RCC 7860 (cell line): ENCODE data around the gene JMJD1C.
"Not testable (repeated sequence)": the region's sequence is repeated elsewhere in the genome, so short reads cannot be mapped to it uniquely, and the experiment has no call there.

Source experiments
- DNase-seq: peaks from one replicate; pipeline ENCODE4 v3.0.0-alpha.2; 2015; ENCODE audit warnings: low spot score
- FAIRE-seq: peaks from 2 replicates; lab custom pipeline; 2012; peaks lifted over from hg19 to GRCh38; lab: Jason Lieb, UNC

Gene JMJD1C

DNA sequence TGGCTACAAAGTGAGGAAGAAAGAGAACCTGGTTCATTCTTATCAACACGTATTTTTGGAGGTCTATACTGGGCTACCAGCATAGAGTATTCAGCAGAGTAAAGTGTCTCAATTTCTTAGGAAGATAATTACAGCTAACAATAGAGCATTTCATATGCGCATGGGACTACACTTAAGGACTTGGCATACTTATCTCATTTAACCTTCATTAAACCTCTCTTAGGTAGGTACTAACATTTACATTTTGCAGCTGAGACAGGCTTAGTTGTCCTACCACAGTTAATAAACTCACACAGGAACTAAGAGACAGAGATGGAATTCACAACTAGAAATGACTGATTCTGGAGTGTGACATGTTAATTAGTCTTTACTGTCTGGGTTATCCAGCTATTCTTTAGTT is 266.1 kb downstream of the JMJD1C start:
- no peak for DNase-seq
- FAIRE-seq = no peak

DNA sequence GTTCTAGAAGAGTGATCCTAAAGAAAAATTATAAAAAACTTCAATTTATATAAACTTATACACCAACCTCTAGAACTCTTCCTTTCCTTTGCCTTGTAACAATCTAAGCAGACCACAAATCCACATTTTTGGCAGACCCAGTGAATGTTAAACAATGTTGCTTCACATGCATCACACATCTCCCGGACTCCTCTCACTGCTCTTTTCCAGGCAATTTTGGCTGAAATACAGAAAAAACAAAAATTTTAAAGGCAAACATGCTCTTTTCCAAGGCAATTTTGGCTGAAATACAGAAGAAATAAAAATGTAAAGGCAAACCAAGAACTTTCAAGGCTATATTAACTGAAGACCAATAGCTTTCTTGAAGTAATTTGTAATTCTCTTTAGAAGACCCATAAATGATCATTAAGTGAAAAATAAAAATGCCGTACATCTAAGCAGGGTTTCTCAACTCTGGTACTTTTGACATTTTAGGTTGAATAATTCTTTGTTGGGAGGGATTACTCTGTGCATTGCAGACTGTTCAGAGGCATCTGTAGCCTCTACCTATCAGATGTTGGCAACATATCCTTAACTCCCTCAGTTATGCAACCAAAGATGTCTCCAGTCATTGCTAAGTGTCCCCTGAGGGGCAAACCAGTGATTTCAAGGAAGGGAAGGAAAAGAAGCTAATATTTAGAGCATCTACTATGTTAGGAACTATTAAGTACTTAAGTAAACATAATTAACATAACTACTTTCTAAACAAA is 268.3 kb downstream of the JMJD1C start:
- no peak for DNase-seq
- FAIRE-seq = no peak

DNA sequence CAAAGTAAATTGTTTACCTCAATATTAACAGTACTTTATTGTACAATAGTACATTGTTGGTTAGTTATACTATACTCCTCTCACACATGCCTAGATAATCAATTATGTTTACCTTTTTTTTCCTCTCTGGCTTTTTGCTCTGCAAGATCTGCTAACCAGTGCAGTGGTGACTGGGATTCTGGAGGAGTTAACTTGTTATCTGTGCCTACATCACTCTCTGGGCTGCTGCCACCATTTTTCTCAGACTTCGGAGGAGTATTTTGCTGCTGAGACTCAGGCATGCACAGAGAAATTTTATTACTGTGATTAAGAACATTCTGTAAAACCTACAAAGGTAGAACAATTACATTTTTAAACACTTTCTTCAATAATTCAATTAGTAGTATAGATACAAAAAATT is 273.0 kb downstream of the JMJD1C start:
- DNase-seq (no peak), FAIRE-seq (no peak)

DNA sequence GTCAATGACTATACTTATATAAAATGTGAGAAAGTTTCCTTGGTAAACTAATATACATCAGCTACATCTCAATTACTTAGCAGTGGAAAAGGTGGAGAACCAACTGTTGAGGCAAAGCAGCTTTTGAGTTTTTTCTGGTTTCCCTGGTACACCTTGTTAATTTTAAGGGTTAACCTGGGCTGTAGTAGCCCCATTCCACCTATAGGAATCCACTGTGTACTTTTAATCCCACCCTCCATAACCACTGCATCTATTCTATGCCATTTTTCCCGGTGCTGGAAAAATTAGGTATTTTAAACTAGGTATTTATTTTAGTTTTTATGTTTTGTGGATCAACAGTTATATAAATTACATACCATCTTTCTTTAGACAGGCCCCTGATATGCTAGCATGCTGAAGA is 290.2 kb downstream of the JMJD1C start:
- FAIRE-seq = no peak

DNA sequence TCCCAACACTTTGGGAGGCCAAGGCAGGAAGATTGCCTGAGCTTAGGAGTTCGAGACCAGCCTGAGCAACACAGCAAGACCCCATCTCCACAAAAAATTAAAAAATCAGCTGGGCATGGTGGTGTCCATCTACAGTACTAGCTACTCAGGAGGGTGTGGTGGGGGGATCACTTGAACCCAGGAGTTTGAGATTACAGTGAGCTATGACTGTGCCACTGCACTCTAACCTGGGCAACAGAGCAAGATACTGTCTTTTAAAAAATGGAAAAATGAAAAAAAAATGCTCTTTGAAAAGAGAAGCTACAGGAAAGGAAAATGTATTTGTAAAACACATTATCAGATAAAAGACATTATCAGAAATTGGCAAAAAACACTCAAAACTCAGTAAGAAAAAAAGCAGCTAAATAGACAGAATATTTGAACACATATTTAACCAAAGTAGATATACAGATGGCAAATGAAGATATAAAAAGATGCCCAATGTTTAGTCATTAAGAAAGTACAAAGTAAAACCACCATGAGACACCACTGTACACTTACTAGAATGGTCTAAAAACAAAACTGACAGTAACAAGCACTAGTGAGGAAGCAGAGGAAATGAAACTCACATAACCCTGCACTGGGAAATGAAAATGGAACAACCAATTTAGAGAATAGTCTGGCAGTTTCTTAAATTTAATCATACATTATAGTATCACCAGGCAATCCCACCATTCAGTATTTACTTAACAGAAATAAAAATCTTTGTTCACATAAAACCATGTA is 292.1 kb downstream of the JMJD1C start:
- no peak for FAIRE-seq
- no peak for DNase-seq

More for the DNA sequence above, 290.2 kb downstream of the JMJD1C start:
- no peak for DNase-seq

DNA sequence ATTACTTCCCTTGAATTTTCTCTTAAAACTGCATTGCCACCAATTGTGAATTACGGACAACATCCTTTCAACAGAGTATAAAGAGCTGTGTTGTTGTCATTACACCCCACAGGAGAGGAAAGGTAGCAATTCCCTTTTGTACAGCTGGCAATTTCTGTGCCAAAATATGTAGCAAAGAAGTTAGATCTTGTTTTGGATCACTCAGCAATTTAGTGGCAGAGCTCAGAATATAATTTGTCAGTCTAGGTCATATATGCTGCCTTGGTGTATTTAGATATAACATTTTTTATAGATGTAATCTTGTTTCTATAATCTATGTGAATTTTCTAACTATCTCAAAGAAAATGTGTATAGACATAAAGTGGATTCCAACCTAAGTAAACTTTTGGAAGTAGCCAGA is 293.9 kb downstream of the JMJD1C start:
- no peak for DNase-seq
- no peak for FAIRE-seq

DNA sequence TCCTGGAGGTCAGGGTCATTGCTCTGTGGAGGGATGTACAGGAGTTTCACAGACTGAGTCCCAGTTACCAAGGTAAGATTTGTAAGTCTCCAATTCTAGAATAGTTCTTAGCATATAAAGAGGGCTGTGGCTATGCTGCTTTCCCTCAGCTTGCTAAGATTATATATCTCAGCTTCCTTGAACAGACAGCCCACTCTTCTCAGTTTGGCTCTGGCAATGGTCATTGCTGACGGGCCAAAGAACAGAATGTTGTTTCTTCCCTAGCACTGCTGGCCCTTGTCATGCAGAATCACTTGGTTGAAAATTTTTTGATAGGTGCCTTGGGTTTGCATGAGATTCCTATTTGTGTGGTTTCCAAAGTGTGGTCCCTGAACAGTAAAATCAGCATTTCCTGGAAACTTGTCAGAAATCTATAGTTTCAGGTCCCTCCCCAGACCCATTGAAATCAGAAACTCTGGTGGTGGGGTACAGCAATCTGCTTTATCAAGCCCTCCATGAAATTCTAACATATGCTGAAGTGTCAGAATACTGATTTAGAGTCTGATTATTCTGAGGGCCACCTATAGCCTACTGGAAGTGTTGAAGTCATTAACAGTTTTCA is 294.4 kb downstream of the JMJD1C start:
- FAIRE-seq (no peak), DNase-seq (no peak)

DNA sequence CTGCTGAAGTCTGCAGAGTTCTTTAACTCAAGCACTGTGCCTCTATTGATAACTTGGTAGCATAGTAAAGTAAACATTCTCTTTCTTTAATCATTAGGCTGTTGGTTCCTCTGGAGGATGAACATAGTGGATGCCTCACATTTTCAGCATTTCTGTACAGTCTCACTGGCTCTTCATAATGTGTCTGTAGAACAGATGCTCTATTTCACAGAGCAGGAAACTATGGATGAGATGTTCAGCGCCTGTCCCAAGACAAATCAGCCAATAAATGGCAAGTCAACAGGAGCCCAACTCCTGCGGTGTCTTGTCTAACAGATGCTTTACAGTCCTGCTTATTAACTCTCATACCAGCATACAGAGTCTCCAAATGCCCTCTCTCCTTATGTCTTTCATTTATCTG is 296.2 kb downstream of the JMJD1C start:
- FAIRE-seq = no peak
- DNase-seq = no peak

DNA sequence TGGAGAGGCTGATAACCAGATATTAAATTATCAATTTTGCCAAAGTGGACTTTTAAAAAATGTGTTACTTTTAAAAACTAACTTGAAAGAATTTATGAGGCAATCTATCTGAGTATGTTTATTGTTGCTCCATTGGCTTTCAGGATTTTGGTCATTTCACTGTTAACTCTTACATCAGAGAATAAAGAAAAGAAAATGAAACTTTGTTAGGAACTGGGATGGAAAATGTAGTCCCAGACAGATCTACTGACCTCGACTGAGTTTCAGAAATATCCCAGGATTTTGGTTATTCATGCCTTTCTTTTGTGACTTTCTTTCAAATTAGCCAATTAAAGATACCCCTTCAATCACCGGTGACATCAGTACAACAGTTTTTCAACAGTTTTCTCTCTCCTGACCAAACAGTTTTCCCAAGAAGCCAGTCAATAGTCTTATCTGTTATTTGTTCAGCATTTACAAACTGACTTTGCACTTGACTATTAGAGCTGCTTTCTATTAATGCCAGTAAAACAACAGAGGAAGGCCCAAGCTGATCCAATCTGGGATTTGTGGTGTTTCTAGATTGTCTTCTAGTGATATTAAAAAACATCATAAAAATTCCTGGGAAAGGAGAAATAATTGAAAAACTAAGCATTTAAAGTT is 296.8 kb downstream of the JMJD1C start:
- FAIRE-seq (no peak), DNase-seq (no peak)

DNA sequence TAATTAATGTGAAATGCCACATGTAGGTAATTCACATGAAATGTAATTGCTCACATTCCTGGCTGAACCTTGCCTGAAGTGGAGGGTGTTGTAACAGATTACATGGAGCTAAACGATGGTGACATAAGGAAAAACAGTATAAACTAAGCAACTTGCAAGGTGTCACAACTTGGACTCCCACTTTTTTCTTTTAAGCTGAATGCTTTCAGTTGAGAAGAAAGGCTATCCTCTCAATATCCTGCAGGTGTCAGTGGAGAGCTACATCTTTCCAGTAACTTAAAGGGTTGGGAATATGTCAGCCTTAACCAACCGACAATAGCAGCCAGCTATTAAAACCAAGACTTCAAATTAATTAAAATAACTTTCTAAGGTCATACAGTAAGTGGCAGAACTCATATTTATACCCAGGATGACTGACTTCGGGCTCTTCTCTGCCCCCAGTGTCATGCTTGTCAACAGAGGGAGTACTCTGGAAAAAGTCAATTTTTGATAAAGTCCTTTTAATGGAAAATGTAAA is 299.0 kb downstream of the JMJD1C start:
- peak; percentile 68 for FAIRE-seq
- DNase-seq = peak; percentile 56

DNA sequence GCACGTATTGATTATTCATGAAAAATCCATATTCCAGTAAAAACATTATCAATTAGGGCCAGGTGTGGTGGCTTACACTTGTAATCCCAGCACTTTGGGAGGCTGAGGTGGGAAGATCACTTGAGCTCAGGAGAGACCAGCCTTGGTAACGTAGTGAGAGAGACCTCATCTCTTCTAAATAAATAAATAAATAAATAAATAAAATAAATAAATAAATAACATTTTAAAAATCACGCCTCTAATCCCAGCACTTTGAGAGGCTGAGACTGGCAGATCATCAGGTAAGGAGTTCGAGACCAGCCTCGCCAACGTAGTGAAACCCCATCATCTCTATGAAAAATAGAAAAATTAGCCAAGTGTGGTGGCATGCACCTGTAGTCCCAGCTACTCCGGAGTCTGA is 300.5 kb downstream of the JMJD1C start:
- DNase-seq (no peak), FAIRE-seq (no peak)

DNA sequence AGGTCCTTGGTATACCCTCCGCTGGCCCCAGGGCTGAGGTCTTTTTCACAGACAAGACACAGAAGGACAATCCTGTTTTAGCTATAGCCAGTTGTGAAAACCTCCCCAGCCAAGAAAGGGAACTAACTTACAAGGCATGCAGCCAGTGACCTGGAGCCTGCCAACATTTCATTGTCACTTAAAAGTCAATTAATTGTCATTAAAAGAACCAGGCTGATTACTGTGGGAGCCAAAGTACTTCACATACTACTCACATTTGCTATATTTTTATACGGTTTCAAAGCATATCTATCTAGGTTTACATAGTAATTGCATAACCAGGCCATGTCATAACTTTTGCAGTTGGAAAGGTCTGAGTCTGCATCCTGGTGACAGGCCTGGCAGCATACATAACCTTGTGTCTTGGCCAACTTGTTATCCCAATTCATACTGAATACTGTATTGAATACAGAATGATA is 301.6 kb downstream of the JMJD1C start:
- no peak for FAIRE-seq

DNA sequence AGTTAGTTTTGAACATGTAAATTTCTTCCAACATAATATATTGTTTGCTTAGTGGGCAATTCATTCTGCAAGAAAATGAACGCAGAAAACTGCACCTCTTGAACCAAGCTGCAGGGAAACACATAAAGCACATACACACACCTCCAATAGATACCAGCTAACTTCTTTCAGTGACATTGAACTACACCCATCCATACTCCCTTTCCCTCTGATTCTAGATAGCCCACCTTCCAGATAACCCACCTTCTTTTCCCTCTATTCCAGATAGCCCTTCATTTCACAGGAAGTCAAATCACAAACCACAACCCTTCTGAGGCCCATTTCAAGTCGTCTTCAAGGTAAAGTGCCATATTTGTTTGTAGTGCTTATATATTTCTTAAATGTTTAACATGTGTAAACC is 304.2 kb downstream of the JMJD1C start:
- no peak for DNase-seq
- FAIRE-seq = no peak

More for the DNA sequence above, 301.6 kb downstream of the JMJD1C start:
- DNase-seq = no peak

DNA sequence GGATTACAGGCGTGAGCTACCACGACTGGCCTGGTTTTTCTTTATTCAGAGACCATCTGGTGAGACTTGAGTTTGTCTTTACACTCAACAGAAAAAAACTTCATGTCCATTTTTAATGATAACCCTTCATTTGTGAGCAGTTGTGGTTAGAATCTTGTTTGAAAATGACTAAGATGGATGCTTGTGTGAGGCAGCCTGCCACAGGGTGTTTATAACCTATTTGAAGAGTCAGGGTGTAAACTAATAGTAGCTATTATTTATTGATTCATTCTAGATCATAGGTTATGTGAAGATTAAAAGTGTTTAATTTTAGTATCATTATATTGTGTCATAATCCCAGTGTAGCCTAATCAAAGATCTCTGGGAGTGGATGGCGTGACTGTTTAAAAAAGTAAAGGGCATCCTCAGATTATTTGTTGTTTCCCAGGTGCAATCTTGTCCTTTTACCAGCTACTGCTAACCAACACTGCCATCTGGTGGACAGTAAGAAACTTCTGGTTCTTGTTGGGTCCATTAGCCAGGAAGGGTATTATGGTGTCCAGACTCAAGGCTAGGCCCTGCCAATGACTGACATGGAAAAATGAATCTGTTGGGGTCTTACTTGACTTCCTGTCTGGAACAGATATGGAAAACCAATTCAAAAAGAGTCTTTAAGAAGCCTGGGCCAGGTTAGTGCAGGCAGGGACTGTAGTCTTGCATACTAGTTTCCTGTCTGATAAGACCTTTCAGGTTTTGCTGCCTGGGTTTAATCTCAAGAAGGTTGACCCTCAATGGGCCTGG is 307.7 kb downstream of the JMJD1C start:
- FAIRE-seq (peak; percentile 18), DNase-seq (peak; percentile 68)

DNA sequence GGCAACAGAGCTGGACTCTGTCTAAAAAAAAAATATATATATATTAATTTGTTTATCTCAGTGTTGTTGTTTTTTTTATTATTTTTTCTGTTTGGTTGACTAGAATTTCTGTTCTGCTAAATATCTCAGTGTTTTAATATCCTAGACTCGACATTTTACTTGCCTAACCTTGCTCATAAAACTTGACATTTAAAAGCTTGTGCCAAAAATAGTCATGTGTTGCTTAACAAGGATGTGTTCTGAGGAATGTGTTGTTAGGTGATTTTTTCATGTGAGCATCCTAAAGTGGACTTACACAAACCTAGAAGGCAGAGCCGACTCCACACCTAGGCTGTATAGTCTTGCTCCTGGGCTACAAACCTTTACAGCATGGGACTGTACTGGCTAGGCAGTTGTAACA is 309.5 kb downstream of the JMJD1C start:
- FAIRE-seq = no peak
- DNase-seq = no peak

DNA sequence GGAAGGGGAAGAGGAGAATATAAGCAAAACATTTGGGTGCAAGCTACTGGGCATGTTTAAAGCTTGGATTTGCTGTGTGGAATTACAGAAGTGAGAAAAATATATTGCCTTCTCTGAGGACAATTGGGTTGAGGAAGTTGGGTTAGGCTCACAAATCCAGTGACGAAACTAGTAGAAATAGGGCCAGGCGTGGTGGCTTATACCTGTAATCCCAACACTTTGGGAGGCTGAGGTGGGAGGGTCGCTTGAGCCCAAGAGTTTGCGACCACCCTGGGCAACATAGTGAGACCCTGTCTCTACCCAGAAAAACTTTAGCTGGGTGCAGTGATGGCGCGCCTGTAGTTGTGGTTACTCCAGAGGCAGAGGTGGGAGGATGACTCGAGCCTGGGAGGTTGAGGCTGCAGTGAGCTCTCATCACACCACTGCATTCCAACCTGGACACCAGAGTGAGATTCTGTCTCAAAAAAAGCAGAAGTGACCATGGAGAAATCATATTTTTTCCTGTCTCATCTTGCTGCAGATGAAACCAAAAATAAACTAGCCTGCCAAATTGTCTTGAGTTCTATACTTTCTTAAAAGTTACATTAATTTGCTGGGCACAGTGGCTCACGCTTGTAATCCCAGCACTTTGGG is 310.3 kb downstream of the JMJD1C start:
- no peak for DNase-seq
- no peak for FAIRE-seq

DNA sequence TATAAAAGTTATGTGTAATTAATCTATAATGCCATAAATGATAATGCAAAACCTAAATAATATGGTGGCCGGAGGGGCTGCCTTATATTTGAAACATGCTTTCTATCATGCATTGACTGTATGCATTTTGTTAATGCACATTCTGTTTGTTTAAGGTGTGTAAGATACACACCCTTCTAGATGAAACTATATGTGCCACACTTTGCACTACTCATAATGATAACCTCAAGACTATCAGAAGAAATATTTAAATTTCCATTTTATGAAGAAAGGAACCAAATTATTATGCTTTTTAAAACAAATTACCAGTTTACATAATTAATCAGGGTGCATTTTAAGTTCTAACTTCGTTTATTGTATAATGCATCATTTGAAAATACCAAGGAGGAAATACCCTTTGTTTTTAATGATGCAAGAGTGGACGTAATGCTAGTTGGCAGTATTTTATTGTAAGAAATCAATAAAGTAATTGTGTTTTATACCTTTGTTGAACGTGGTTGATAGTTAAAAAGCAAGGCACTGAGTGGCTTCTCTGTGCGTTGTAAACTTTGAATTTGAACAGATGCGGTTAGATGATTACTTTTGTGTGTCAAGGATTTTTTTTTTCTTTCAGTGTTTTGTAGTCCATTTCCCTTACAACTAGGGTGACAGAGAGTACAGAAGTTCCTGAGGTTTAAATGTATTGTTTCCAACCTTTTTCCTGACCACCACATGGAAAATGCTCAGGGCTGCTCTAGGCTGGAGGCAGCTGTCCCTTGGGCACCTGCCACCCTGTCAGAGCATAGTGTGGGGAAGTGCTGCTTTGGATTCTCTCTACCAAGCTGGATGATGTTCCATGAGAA is 311.0 kb downstream of the JMJD1C start:
- DNase-seq (no peak), FAIRE-seq (no peak)

DNA sequence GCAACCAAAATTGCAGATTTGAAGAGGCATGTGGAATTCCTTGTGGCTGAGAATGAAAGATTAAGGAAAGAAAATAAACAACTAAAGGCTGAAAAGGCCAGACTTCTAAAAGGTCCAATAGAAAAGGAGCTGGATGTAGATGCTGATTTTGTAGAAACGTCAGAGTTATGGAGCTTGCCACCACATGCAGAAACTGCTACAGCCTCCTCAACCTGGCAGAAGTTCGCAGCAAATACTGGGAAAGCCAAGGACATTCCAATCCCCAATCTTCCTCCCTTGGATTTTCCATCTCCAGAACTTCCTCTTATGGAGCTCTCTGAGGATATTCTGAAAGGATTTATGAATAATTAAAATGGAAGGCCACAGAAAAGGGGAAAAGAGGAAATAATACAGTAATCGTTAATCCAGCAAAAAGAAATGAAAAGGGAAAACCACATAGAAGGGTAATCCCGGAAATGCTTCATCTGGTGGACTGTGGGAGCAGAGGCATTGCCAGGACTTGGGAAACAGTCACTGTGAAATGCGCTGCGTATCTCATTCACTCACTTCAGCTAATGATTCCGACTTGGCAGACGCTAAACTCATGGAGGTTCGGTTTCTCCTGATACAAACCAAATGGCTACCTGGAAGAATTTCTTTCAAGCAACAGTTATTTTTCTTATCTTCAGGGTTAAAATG is 311.8 kb downstream of the JMJD1C start:
- not testable (repeated sequence) for DNase-seq, FAIRE-seq
